Panc1 (cell line): ENCODE measurements around the gene TMEM220. TPM values are rescaled to one million over a fixed set of nuclear protein-coding genes. Genes with fewer than 3 reads are reported as not detected.
A peak's percentile ranks its signal among the peaks of the same experiment; 100 is the strongest.

Source experiments
- ATAC-seq: fragments of 200-7000 bp; cut with Tn5 transposase; 2 replicates; pipeline ENCODE4 v1.9.1; 2020; ENCODE audit warnings: mild to moderate bottlenecking, moderate library complexity
- BruUV-seq: library from RNA; stranded (reverse); fragments of 400-500 nt; replicated peaks from 2 replicates; lab custom pipeline; 2021; lab: Mats Ljungman, UMichigan
- CTCF ChIA-PET: fragments of 300-600 bp; sonication (Branson Sonifier 250); formaldehyde crosslinking; loops from one replicate; lab custom pipeline; 2022; ENCODE audit warnings: antibody characterized with exemption; lab: Charles Lee
- POLR2A ChIA-PET: fragments of 300-600 bp; sonication (Branson Sonifier 250); formaldehyde crosslinking; loops from one replicate; lab custom pipeline; 2022; ENCODE audit warnings: antibody characterized with exemption; lab: Charles Lee
- DNase-seq: peaks from one replicate; pipeline ENCODE4 v3.0.0-alpha.2; 2010; ENCODE audit warnings: low read depth, low spot score
- H3K27ac ChIP-seq: 2 replicates; pipeline ENCODE4 v1.5.1; 2011; ENCODE audit warnings: mild to moderate bottlenecking, low read length, inconsistent platforms
- H3K27me3 ChIP-seq: fragments of 200-500 bp; sonication (Bioruptor generic); 2 replicates; pipeline ENCODE4 v1.6.0; 2014; ENCODE audit warnings: low read length, inconsistent platforms; ENCODE audit not compliant: control insufficient read depth, insufficient read depth
- H3K36me3 ChIP-seq: fragments of 200-500 bp; sonication (Bioruptor generic); 2 replicates; pipeline ENCODE4 v1.5.1; 2014; ENCODE audit warnings: inconsistent platforms, mild to moderate bottlenecking, low read length, moderate library complexity; ENCODE audit not compliant: control insufficient read depth, insufficient read depth
- H3K4me1 ChIP-seq: 2 replicates; pipeline ENCODE4 v1.5.1; 2011; ENCODE audit warnings: inconsistent platforms, mild to moderate bottlenecking, low read length, moderate library complexity; ENCODE audit not compliant: control insufficient read depth, insufficient read depth
- H3K4me3 ChIP-seq, 2 experiments: 2 replicates each; pipeline ENCODE4 v1.5.1; 2011 to 2012; ENCODE audit warnings: low read depth in 2 of 2, low read length in 2 of 2, mild to moderate bottlenecking in 2 of 2, inconsistent platforms in 1 of 2, moderate library complexity in 1 of 2
- H3K9me3 ChIP-seq: fragments of 200-500 bp; sonication (Bioruptor generic); 2 replicates; pipeline ENCODE4 v1.5.1; 2014; ENCODE audit warnings: low read depth, mild to moderate bottlenecking, inconsistent platforms, low read length, moderate library complexity; ENCODE audit not compliant: control insufficient read depth, insufficient read depth
- CTCF ChIP-seq: fragments of 450-650 bp; IDR thresholded peaks from 2 replicates; pipeline ENCODE4 v1.5.1; 2017; ENCODE audit warnings: mild to moderate bottlenecking
- POLR2AphosphoS5 ChIP-seq: IDR thresholded peaks from 2 replicates; pipeline ENCODE4 v1.6.1; 2012; ENCODE audit warnings: mild to moderate bottlenecking, low read depth, low read length, moderate library complexity
- REST ChIP-seq, 2 experiments: IDR thresholded peaks; 2 replicates each; pipeline ENCODE4 v1.6.1; 2011 to 2012; ENCODE audit warnings: low read depth in 2 of 2, control low read depth in 1 of 2, low read length in 1 of 2, mild to moderate bottlenecking in 1 of 2, moderate library complexity in 1 of 2; ENCODE audit not compliant: insufficient read depth in 1 of 2
- SIN3A ChIP-seq: IDR thresholded peaks from 2 replicates; pipeline ENCODE4 v1.6.1; 2012; ENCODE audit warnings: low read depth, mild to moderate bottlenecking, low read length, moderate library complexity, borderline replicate concordance; ENCODE audit not compliant: insufficient read depth
- TCF7L2 ChIP-seq: IDR thresholded peaks from 2 replicates; pipeline ENCODE4 v1.6.1; 2011; ENCODE audit warnings: mild to moderate bottlenecking, low read depth, low read length, inconsistent platforms
- in situ Hi-C: cut with HindIII; loops from 2 replicates; pipeline ENCODE4 v1.10.0; 2016; ENCODE audit warnings: low sequenced_read_pairs, low pct_unique_long_range_greater_than_20kb
- intact Hi-C: fragments of 100-400 bp; cut with micrococcal nuclease; formaldehyde crosslinking; loops from one replicate; pipeline ENCODE4 v1.10.0; 2022; ENCODE audit not compliant: unreplicated experiment
- total RNA-seq: library from RNA; stranded (reverse); gene quantifications from one replicate; pipeline ENCODE4 v1.2.1, GENCODE V29; 2021; ENCODE audit not compliant: unreplicated experiment

TMEM220 gene
- total RNA-seq, 1 experiment from 2014 or later: 9.3 TPM

DNA sequence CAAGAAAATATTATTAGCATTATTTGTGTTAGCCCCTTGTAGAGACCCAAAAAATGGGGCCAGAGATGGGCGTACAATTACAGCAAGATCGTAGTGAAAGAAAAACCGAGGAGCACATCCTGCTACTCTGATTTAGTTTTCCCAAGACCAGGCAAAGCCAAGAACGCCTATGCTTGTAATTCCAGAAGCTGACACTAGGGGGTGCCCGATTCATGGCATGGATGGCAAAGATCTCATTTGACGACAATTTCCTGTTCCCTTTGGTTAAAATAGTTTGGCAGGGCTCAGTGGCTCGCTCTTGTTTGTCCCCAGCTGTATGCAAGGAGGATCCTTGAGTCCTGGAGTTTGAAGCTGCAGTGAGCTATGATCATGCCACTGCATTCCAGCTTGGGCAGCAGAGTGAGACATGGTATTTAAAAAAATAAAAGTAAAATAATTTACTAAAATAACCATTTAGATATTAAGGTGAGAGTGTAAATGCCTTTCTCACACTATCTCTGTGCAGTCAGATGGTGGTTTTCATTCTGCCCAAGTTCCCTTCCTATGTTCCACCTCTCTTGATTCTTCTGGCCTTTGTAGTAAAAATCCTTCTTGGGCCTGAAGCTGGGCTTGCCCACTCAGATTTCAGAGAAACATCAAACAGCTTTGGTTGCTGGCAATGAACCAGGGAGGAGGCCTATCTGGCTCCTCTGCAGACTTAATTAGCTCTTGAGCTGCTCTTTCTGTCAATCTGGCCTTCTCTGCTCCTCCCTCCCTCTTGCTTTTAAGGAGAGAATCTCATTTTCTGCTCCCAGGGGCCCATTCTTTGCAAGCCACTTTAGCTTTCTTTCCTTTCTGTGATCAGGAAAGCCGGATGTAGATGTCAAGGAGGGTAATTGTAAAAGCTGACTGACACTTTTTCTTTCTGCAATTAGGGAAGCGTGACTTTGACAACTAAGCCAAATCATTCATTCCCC is 42.9 kb upstream of the TMEM220 start:
- Histone ChIP-seq H3K27me3 (no peaks in the 10 kb centered on the region), H3K4me1 (no peaks in the 10 kb centered on the region), H3K9me3 (no peaks in the 10 kb centered on the region), H3K4me3 (no peak overlapping the region), H3K27ac (no peak overlapping the region), H3K36me3 (no peaks in the 10 kb centered on the region)
- ChIA-PET POLR2A (no interaction called here), CTCF (no interaction called here)
- no TSS peak for BruUV-seq
- TF ChIP-seq POLR2AphosphoS5 (no peak), TCF7L2 (no peak), SIN3A (no peak), CTCF (peak; percentile 91), REST (IDR thresholded peaks at IDR 0.05; ENCODE audit: insufficient read depth in 1 of 2, low read depth in 2 of 2, low read length in 1 of 2) (no peak)
- intact Hi-C loops: no loop called here
- no peak for ATAC-seq
- in situ Hi-C loops: no loop called here
- peak; percentile 35 for DNase-seq

- no peak for ATAC-seq
- Histone ChIP-seq H3K4me3 (no peak overlapping the region), H3K36me3 (no peaks in the 10 kb centered on the region), H3K27ac (no peak overlapping the region), H3K9me3 (no peaks in the 10 kb centered on the region), H3K4me1 (no peaks in the 10 kb centered on the region), H3K27me3 (no peaks in the 10 kb centered on the region)
- no peak for TF ChIP-seq SIN3A
- TF ChIP-seq TCF7L2: no peak
- no peak for TF ChIP-seq REST (IDR thresholded peaks at IDR 0.05; ENCODE audit: insufficient read depth in 1 of 2, low read depth in 2 of 2, low read length in 1 of 2)
- no peak for TF ChIP-seq CTCF
- TF ChIP-seq POLR2AphosphoS5: no peak
- ChIA-PET CTCF (no interaction called here), POLR2A (no interaction called here)
- in situ Hi-C loops: no loop called here
- no peak for DNase-seq
- intact Hi-C loops: no loop called here
- BruUV-seq: no TSS peak
Observed at GRCh38 chr17:10771148-10771547, 41.3 kb upstream of the TMEM220 start.
